ENCODE data around the gene ALG12. TPM values are rescaled to one million over a fixed set of nuclear protein-coding genes. Genes with fewer than 3 reads are reported as not detected.

ALG12 gene
- total and polyA plus RNA-seq, 2 of the 13 experiments (the other 11 are each of a cell fraction or from before 2014, with no cell fraction given) = 7.8 to 15.8 TPM

- TF ChIP-seq ZNF772 (CRISPR knock-in tag; IDR thresholded peaks at IDR 0.05) (peak; percentile 91), ZNF724P (CRISPR knock-in tag; IDR thresholded peaks at IDR 0.05; ENCODE audit: borderline replicate concordance) (0 out of 2 replicates have a peak, but pooled peaks have one; percentile 21), ZNF609 (CRISPR knock-in tag; IDR thresholded peaks at IDR 0.05; ENCODE audit: borderline replicate concordance) (peak; percentile 87), ZNF580 (CRISPR knock-in tag; IDR thresholded peaks at IDR 0.05; ENCODE audit: borderline replicate concordance, low read depth) (no peak), SALL1 (CRISPR knock-in tag; IDR thresholded peaks at IDR 0.05) (peak; percentile 85), GABPA (IDR thresholded peaks at IDR 0.05; ENCODE audit: low read depth, low read length) (peak; percentile 67), GABPA (CRISPR knock-in tag; IDR thresholded peaks at IDR 0.05; ENCODE audit: low read depth) (peak; percentile 90), ZNF383 (CRISPR knock-in tag; IDR thresholded peaks at IDR 0.05; ENCODE audit: borderline replicate concordance) (no peak), ZBTB25 (CRISPR knock-in tag; IDR thresholded peaks at IDR 0.05) (peak; percentile 64; the same call in 1 of the 2 replicates), ZNF605 (CRISPR knock-in tag; IDR thresholded peaks at IDR 0.05) (peak; percentile 85), GTF2F1 (IDR thresholded peaks at IDR 0.05; ENCODE audit: low read length) (0 out of 2 replicates have a peak, but pooled peaks have one; percentile 45), HNF1A (IDR thresholded peaks at IDR 0.05; ENCODE audit: low read depth) (no peak), HNF1A (CRISPR knock-in tag; IDR thresholded peaks at IDR 0.05; ENCODE audit: borderline replicate concordance) (peak; percentile 67), ZNF737 (CRISPR knock-in tag; IDR thresholded peaks at IDR 0.05; ENCODE audit: borderline replicate concordance) (no peak), NR3C1 (CRISPR knock-in tag; IDR thresholded peaks at IDR 0.05) (no peak), ZSCAN20 (CRISPR knock-in tag; IDR thresholded peaks at IDR 0.05; ENCODE audit: borderline replicate concordance) (no peak), MNT (IDR thresholded peaks at IDR 0.05) (no peak)
These were observed 19.7 kb upstream of the ALG12 start (continued) for GRCh38 chr22:49937758-49938564.
